Left lung (tissue), 10 donors: ENCODE measurements around the gene JPT1. TPM values are rescaled to one million over a fixed set of nuclear protein-coding genes. Genes with fewer than 3 reads are reported as not detected.

Source experiments
- ATAC-seq: fragments of 200-7000 bp; cut with Tn5 transposase; one replicate; pipeline ENCODE4 v1.9.1; 2020; ENCODE audit warnings: moderate library complexity
- DNase-seq, 4 donors: peaks; one replicate each; pipeline ENCODE4 v3.0.0-alpha.2; 2013 to 2020
- H3K27ac ChIP-seq, 2 donors: fragments of 200-600 bp; sonication (generic) in 1 of 2; one replicate each; pipeline versions ENCODE4 v1.5.0 to v1.8.0; 2020 to 2021
- H3K27me3 ChIP-seq, 2 donors: fragments of 200-600 bp; sonication (generic) in 1 of 2; one replicate each; pipeline versions ENCODE4 v1.5.0 to v1.8.0; 2020 to 2021
- H3K36me3 ChIP-seq, 2 donors: fragments of 200-600 bp; sonication (generic) in 1 of 2; one replicate each; pipeline versions ENCODE4 v1.5.0 to v1.8.0; 2020 to 2021
- H3K4me1 ChIP-seq, 2 donors: fragments of 200-600 bp; one replicate each; pipeline ENCODE4 v1.8.0; 2021
- H3K4me3 ChIP-seq, 2 donors: fragments of 200-600 bp; sonication (generic) in 1 of 2; one replicate each; pipeline versions ENCODE4 v1.5.0 to v1.8.0; 2020 to 2021; ENCODE audit warnings: mild to moderate bottlenecking in 1 of 2
- H3K9me3 ChIP-seq, 2 donors: fragments of 200-600 bp; sonication (generic) in 1 of 2; one replicate each; pipeline versions ENCODE4 v1.5.0 to v1.8.0; 2020 to 2021
- CTCF ChIP-seq, 2 donors: fragments of 200-600 bp; sonication (generic) in 1 of 2; IDR thresholded peaks; one replicate each; pipeline versions ENCODE4 v1.5.0 to v1.8.0; 2021; ENCODE audit warnings: antibody characterized with exemption in 2 of 2
- intact Hi-C, 2 donors: fragments of 100-400 bp; cut with DNase I; formaldehyde crosslinking; loops; one replicate each; pipeline versions ENCODE4 v1.11.2 to v1.14.2; 2022
- polyA plus RNA-seq, 6 donors: library from polyadenylated mRNA; unstranded; fragments of 120-200 nt; gene quantifications; one replicate each; pipeline ENCODE4 v1.2.1, GENCODE V29; 2013; ENCODE audit not compliant: insufficient read length in 6 of 6
- total RNA-seq, 2 donors: library from RNA; stranded (reverse); fragmentation: NEBNext Ultra II Directional; extraction: Animal tissue kit (Norgen Biotek cat#: 25700); gene quantifications; one replicate each; pipeline ENCODE4 v1.2.1, GENCODE V29; 2021
- donor health status: DM: no; HTN: yes; CAD: no.
- donor health status: DM: no; HTN: no; CAD: no.

Gene JPT1
- total and polyA plus RNA-seq, 8 donors = 65.0 to 115 (median 87.9) TPM

GRCh38 chr17:75124819-75125162 is 29.5 kb downstream of the JPT1 start:
- Histone ChIP-seq H3K9me3 (no peaks in the 10 kb centered on the region), H3K27me3 (no peaks in the 10 kb centered on the region), H3K27ac (peak overlapping the region; percentile 77 to 79), H3K4me1 (peaks cover 3 to 39% of the 10 kb centered on the region in 2 donors), H3K4me3 (no peak overlapping the region), H3K36me3 (peaks cover 0 to 29% of the 10 kb centered on the region in 2 donors)
- DNase-seq (no peak), ATAC-seq (peak; percentile 3)
- intact Hi-C loops = no loop called here
- no peak for TF ChIP-seq CTCF (IDR thresholded peaks at IDR 0.05)

- Histone ChIP-seq H3K36me3 (peaks cover 0 to 24% of the 10 kb centered on the region in 2 donors), H3K4me1 (peaks cover 3 to 37% of the 10 kb centered on the region in 2 donors), H3K9me3 (no peaks in the 10 kb centered on the region), H3K27ac (peak overlapping the region; percentile 77 to 79), H3K4me3 (no peak overlapping the region), H3K27me3 (no peaks in the 10 kb centered on the region)
- DNase-seq = peak in 2 of 4 donors; percentile 84 to 88
- peak; percentile 96 for ATAC-seq
- no peak for TF ChIP-seq CTCF (IDR thresholded peaks at IDR 0.05)
- intact Hi-C loops = no loop called here
Measured at GRCh38 chr17:75124041-75124818, 30.1 kb downstream of the JPT1 start.

GRCh38 chr17:75118307-75118706 is 36.0 kb downstream of the JPT1 start:
- ATAC-seq = no peak
- intact Hi-C loops = loop anchor here in 1 of 2 donors (10.0 kb wide), 2 partner anchors 56 to 86 kb away; partner anchors contain the start of gene NUP85
- H3K9me3 ChIP-seq = no peaks in the 10 kb centered on the region
- H3K27me3 ChIP-seq = no peaks in the 10 kb centered on the region
- H3K27ac ChIP-seq = no peak overlapping the region
- no peak for DNase-seq
- peaks cover 11 to 36% of the 10 kb centered on the region in 2 donors for H3K4me1 ChIP-seq
- H3K4me3 ChIP-seq = no peak overlapping the region
- peaks cover 0 to 37% of the 10 kb centered on the region in 2 donors for H3K36me3 ChIP-seq
- TF ChIP-seq CTCF (IDR thresholded peaks at IDR 0.05) = no peak

GRCh38 chr17:75116737-75117136 is 37.6 kb downstream of the JPT1 start:
- H3K4me1 ChIP-seq = peaks cover 11 to 44% of the 10 kb centered on the region in 2 donors
- peaks cover 0 to 37% of the 10 kb centered on the region in 2 donors for H3K36me3 ChIP-seq
- intact Hi-C loops = loop anchor here in 1 of 2 donors (10.0 kb wide), 2 partner anchors 58 to 88 kb away; partner anchors contain the start of gene NUP85
- H3K9me3 ChIP-seq = no peaks in the 10 kb centered on the region
- H3K27me3 ChIP-seq = no peaks in the 10 kb centered on the region
- H3K4me3 ChIP-seq = no peak overlapping the region
- H3K27ac ChIP-seq = peak overlapping the region in 1 of 2 donors; percentile 13
- no peak for TF ChIP-seq CTCF (IDR thresholded peaks at IDR 0.05)
- ATAC-seq (no peak), DNase-seq (peak in 2 of 4 donors; percentile 63 to 71)

GRCh38 chr17:75115555-75115954 is 38.8 kb downstream of the JPT1 start:
- ATAC-seq (no peak), DNase-seq (no peak)
- peak overlapping the region in 1 of 2 donors; percentile 91 for H3K27ac ChIP-seq
- H3K27me3 ChIP-seq = no peaks in the 10 kb centered on the region
- TF ChIP-seq CTCF (IDR thresholded peaks at IDR 0.05) = no peak
- H3K36me3 ChIP-seq = peaks cover 0 to 27% of the 10 kb centered on the region in 2 donors
- no peaks in the 10 kb centered on the region for H3K9me3 ChIP-seq
- intact Hi-C loops = loop anchor here in 1 of 2 donors (10.0 kb wide), 2 partner anchors 59 to 89 kb away; partner anchors contain the start of gene NUP85
- H3K4me1 ChIP-seq = peaks cover 16 to 56% of the 10 kb centered on the region in 2 donors
- H3K4me3 ChIP-seq = no peak overlapping the region
